DMS79 (cell line): ENCODE data around the gene CEP104.

Experiments used
- DNase-seq: peaks from one replicate; lab custom pipeline; 2025; lab: John Stamatoyannopoulos, UW

The CEP104 gene

GRCh38 chr1:3856923-3857790 lies at the start of gene CEP104, which contains the start of gene DFFB:
Gene CEP104, minus strand, starts transcription at chr1:3857211. Its CDS starts 4,804 bp downstream, at chr1:3852407.
Gene DFFB, plus strand, starts transcription at chr1:3857476. Its CDS starts 128 bp downstream, at chr1:3857604.
- DNase-seq: peak; percentile 99

DNA sequence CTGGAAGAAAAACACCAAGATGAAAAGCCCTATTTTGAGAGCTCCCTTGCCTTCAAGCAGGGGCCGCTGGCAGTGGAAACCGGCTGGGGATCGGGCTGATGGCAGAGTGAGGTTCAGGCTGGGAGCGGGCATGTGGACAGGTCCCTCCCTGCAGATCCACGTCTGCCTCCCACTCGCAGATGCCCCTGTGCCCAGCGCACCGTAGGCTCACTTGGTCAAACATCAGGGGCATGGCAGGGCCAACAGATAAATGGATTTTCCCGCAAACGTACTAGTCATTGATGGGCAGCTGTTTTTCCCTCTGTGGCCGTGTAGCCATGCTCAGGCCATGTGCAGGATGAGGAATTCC lies 49.6 kb upstream of the CEP104 start:
- no peak for DNase-seq

- no peak for DNase-seq
These were observed 49.1 kb upstream of the CEP104 start for GRCh38 chr1:3905953-3906671.

GRCh38 chr1:3905266-3905952 lies 48.4 kb upstream of the CEP104 start:
- no peak for DNase-seq

DNA sequence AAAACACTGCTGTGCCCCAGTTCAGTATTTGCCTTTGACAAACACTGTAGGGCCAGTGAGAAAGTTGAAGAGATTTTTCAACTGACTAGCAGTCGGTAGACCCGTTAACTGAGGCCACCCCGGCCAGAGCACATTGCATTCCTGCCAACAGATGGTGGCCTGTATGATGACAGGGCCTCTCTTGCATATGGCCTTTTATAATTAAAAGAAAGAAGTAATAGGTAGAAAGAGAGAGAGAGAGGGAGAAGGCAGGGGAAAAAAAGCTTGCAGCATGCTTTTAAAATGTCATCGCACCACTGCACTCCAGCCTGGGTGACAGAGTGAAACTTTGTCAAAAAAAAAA lies 47.8 kb upstream of the CEP104 start:
- DNase-seq: no peak

DNA sequence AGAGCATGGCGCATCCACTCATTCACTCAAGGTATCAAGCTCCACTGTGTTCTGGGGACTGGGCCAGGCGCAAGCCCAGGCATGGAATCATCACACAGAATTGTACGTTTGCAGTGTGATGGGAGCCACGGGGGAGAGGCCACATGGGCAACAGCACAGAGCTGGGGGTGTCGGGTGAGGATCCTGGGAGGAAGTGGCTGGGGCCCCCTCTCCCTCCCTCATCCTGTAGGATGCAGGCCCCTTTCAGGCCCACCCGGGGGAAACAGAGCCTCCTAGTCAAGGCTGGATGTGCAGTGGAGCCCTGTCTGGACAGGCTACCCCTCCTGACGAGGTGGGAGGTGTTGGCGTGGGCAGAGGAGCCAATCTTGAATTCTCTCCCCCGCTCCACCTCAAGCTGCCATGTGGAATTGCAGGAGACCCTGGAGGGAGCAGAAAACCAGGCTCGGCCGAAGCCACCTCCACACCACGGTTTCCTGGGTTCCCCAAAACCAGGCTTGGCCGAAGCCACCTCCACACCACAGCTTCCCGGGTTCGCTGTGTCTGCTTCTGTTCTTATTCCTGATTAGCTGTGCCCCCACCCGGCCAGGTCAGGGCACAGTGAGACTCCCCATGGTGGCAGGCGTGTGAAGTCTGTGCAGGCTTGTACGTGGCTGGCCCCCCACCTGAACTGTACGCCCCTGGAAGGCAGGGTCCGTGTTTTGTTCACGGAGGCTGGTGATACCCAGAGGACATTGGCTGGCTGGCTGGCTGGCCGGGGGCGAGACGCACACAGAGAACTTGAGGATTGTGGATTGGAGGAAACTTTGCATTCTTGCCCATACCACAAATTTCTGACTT lies 47.2 kb upstream of the CEP104 start:
- peak; percentile 2 for DNase-seq

DNA sequence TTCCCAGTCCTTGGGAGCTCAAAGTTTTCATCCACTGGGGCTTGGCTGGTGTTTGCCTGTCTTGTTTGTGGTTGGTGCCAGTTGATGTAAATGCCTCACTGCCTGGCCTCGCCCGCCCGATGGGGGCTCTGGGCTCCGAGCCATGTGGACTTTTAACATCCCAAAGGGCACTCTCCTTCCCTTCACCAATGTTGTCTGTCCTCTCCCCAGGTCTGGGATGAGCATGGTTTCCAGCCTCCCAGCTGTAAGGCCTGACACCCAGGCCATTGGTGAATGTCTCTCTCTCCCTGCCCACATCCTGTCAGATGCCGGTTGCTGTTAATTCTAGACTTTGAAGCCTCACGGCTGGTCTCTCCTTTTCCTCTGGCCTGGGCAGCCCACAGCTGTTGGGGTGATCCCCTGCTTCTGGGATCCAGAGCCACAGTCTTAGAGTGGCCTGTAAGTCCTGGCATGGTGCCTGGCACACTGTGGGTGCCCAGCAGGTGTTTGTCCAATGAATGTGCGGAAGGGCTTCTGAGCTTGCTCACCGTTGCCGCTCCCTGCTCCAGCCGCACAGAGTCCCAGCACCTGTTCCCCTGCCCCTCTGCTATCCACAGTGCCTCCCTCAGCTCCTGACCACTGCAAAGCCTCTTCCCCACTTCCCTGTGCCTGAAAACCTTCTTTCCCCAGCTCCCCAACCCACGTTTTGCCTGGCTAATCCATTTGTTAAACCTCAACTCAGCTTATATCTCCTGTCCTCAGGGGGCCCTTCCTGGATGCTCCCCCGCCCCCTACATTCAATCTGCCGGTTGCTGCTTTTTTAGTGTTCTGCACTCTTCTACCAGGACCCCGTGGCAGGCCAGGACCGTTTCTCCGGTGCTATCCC lies 46.4 kb upstream of the CEP104 start:
- DNase-seq: peak; percentile 58

GRCh38 chr1:3902571-3903091 lies 45.6 kb upstream of the CEP104 start:
- DNase-seq: peak; percentile 34

DNA sequence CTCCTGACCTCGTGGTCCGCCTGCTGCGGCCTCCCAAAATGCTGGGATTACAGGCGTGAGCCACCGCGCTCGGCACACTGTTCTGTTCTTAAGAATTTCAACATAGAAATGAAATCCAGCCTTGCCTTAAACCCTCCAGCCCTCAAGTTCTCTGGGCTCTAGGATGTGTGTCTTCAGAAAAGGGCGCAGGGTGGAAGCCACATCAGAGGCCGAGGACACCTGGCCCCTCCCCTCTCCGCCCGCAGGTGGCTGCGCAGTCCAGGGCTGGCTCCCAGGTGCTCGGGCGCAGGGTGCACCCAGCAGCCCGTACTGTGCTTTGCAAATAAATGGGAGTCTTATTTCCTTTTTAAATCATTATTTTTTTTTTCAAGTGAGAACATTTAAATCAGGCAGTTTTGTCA lies 45.1 kb upstream of the CEP104 start:
- no peak for DNase-seq

- peak; percentile 29 for DNase-seq
These were observed 44.0 kb upstream of the CEP104 start for GRCh38 chr1:3900969-3901529.

DNA sequence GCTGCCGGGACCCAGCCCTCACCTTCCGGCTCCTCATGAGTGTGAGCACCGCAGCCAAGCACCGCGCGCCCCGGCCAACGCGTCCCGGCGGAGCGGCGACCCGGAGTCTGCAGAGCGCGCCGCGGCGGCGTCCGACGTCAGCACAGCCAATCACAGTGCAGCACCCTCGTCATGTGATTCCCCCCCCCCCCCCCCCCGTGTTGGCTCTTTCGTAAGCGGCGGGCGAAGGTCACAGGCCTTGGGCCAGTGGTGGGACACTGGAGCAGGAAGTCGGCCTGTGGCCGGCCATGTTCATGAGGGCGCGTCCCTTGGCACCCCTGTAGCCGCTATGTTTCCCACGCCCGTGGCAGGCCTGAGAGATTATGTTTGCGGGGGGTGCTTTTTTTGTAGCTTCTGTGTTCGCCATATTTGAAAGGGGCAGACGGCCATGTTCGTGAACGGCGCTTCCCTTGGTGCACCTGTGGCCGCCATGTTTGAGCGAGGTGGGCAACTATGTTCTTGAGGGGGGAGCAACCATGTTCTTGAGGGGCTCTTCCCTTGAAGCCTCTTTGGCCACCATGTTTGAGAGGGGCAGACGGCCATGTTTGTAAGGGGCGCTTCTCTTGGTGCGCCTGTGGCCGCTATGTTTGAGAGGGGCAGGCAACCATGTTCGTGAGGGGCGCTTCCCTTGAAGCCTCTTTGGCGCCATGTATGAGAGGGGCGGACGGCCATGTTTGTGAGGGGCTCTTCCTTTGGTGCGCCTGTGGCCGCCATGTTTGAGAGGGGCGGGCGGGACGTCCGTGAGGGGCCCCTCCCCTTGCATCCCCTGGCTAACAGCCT lies 43.3 kb upstream of the CEP104 start, which contains the start of gene C1orf174:
Gene C1orf174, minus strand, starts transcription at position 123 of the 819 bp plus-strand sequence. Its CDS starts 86 bp downstream, at position 37.
- peak; percentile 100 for DNase-seq

GRCh38 chr1:3899754-3900149 lies 42.7 kb upstream of the CEP104 start:
- peak; percentile 38 for DNase-seq

- no peak for DNase-seq
These were observed 42.2 kb upstream of the CEP104 start for GRCh38 chr1:3898994-3899753.

DNA sequence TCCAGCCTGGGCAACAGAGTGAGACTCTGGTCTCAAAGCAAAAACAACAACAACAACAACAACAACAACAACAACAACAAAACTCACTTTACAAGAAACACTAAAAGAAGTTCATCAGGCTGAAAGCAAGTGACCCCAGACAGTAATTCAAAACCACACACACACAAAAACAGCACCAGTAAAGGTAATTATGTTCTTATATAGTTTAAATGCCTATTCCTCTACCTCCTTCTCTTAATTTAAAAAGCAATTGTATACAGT lies 41.4 kb upstream of the CEP104 start:
- DNase-seq: no peak

DNA sequence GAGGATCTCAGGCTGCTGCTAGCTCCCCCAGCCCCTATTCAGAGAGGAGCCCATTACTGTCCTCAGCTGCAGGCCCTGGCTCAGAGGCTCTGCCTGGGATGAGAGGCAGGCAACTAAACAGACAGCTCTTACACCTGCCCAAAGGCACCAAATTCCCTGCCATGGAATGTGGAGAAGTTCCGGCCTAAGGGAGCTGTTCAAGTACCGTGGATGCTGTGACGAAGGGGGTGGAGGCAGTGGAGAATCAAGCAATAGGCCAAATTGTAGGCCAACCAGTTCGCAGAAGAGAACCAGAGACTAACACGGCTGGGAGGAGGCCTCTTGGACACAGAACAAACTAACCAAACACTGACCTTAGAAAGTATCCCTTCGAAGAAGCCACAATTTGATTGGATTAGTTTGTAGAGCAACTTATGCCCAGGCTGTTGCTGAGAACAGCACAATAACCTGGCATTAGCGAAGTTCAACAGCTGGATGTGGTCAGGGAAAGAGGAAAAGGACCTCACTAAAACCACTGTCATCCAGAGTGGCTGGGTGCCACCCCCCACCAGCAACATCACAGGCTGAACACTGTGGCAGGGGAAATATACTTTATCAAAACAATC lies 39.5 kb upstream of the CEP104 start:
- no peak for DNase-seq

DNA sequence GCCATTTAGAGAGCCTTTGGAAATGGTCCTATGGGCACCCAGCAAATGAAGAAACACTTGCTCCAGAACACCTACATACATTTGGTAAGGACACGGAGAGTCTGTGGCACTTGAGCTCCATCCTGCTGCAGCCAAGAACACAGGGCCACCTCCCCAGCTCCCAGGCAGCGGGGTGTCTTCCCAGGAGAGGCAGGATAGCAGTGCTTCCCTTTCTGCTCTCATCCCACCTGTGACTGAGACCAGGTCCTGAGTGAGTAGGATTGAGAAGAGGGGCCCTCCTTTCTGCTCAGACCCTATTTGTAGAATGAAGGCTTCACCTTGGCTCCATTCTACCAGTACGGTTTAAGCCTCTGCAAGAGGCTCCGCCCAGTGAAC lies 38.9 kb upstream of the CEP104 start:
- no peak for DNase-seq

DNA sequence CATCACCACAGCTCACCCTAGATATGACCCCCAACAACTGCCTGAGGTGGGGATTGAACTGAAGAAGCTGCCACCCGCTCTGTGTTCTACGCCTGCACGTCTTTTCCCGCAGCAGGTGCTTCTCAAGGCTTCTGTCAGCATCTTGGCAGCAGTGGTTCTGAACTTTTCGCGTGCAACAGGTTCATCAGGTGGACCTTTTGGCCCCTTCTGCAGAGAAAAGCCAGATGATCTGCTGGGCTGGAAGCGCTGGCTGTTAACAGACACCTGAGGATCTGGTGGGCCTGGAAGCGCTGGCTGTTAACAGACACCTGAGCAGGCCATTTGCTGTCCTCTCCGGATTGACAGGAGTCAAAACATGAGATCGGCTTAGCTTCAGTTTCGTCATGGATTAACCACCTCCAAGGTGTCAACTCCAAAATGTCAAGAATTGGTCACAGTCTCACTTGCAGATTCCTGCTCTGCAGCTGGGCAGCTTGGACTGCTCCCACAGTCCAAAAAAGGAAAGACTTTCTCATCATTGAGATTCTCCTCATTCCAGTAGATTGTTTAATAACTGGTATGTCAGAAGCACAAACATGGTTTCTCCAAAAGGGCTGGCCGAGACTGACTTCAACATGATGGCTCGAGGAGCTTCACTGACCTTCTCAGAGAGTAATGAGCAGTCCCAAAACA lies 38.4 kb upstream of the CEP104 start:
- DNase-seq: no peak
